Adipocyte (in vitro differentiated cells): ENCODE measurements around the gene MRPS11.
"Not testable (repeated sequence)": the region's sequence is repeated elsewhere in the genome, so short reads cannot be mapped to it uniquely, and the experiment has no call there.

Experiments used
- DNase-seq: peaks from one replicate; pipeline ENCODE4 v3.0.0-alpha.2; 2015; ENCODE audit warnings: low read depth
- H3K27me3 ChIP-seq: replicated peaks from 2 replicates; pipeline ENCODE4 v1.7.0; 2013; ENCODE audit warnings: mild to moderate bottlenecking, low read length, moderate library complexity; ENCODE audit not compliant: control insufficient read depth, insufficient read depth
- H3K36me3 ChIP-seq: 2 replicates; pipeline ENCODE4 v1.7.0; 2013; ENCODE audit warnings: low read length, mild to moderate bottlenecking, moderate library complexity; ENCODE audit not compliant: control insufficient read depth, insufficient read depth, severe bottlenecking
- H3K4me1 ChIP-seq: 2 replicates; pipeline ENCODE4 v1.7.0; 2013; ENCODE audit warnings: mild to moderate bottlenecking, low read length, moderate library complexity; ENCODE audit not compliant: control insufficient read depth, insufficient read depth
- H3K4me3 ChIP-seq: 2 replicates; pipeline ENCODE4 v1.7.0; 2013; ENCODE audit warnings: mild to moderate bottlenecking, low read length, moderate library complexity
- H3K9ac ChIP-seq: 2 replicates; pipeline ENCODE4 v1.7.0; 2013; ENCODE audit warnings: mild to moderate bottlenecking, low read length, moderate library complexity
- H3K9me3 ChIP-seq: 2 replicates; pipeline ENCODE4 v1.7.0; 2013; ENCODE audit warnings: mild to moderate bottlenecking, low read length, moderate library complexity; ENCODE audit not compliant: control insufficient read depth

The MRPS11 gene

DNA sequence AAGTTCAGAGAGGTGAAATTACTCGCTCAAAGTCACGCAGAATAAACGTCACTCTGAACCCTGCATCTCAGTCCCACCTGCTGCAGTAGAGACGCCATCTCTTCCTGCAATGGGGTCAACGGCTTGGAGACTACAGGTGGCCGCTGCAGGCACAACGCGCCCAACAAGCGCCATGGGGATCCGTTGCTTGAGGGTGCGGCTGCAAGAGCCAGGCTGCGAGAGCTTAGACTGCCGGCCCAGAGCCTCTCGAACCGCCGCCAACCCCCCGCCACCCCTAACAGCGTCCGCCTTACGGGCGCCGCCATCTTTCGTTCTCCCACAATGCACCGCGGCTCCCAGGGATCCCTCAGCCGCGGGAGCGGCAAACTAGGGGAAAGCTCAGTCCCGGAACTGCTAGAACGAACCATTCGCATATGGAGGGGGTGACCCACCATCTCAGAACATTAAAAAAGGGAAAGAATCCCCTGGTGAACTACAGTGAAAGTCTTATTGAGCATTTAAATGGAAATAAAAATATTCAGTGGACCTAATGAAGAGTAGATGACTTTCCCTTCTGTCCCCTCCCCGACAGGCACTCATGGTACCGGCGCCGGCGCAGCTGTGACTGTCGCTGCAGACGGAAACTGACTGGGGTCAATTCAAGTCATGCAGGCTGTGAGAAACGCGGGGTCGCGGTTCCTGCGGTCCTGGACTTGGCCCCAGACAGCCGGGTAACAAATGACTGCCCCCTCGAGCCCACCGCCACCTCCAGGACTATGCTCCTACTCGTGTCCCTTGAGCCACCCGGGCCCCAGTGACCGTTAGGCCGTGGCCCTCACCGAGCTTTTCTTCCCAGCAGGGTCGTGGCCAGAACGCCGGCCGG is at the start of gene MRPS11, which contains the start of gene MRPL46:
Gene MRPS11, plus strand, starts transcription at position 636 of the 862 bp plus-strand sequence. Its CDS starts 10 bp downstream, at position 646.
Gene MRPL46, minus strand, starts transcription at position 316 of the 862 bp plus-strand sequence. Its CDS starts 11 bp downstream, at position 305.
- peaks cover 28% of the 10 kb centered on the region for H3K36me3 ChIP-seq
- peak within 1 kb of the TSS; percentile 90 for H3K4me3 ChIP-seq

DNA sequence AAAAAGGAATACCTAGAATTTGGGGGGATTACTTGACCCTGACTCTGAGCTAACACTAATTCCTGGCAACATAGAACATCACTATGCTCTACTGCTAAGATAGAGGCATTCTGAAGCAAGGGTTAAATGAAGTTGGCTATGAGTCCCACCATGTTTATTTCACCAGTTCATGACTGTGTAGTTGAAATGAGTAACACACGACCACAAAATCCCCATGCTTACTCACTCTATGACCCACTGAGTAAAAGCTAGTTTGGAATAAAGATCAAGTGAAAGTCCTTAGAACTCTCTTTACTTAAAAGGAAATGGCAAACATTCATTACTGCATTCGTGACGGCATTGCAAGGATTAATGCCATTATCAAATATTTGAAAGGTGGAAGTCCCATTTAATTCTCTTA is 47.7 kb upstream of the MRPS11 start:
- no peaks in the 10 kb centered on the region for H3K36me3 ChIP-seq
- H3K9ac ChIP-seq, result no peak overlapping the region
- peaks cover 7% of the 10 kb centered on the region for H3K4me1 ChIP-seq
- H3K4me3 ChIP-seq, result no peak overlapping the region
- H3K9me3 ChIP-seq, result no peaks in the 10 kb centered on the region
- no peak for DNase-seq
- H3K27me3 ChIP-seq, result no peaks in the 10 kb centered on the region

More for the DNA sequence above, at the start of gene MRPS11, which contains the start of gene MRPL46:
- Histone ChIP-seq H3K9me3 (no peaks in the 10 kb centered on the region), H3K9ac (peak within 1 kb of the TSS; percentile 99), H3K27me3 (no peaks in the 10 kb centered on the region), H3K4me1 (peaks cover 40% of the 10 kb centered on the region)
- peak; percentile 96 for DNase-seq

DNA sequence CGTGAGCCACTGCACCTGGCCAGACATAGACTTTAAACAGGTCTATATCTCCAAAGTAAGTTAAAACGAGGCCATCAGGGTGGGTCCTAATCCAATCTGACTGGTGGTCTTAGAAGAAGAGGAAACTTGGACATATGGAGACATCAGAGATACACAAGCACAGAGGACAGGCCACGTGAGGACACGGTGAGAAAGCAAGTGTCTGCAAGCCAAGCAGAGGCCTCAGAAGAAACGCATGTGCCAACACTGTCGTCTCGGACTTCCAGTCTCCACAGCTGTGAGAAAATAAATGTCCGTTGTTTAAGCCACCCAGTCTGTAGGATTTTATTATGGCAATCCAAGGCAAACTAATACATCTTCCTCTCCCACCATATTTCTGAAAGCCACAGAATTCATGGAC is 44.2 kb upstream of the MRPS11 start:
- Histone ChIP-seq H3K4me3 (no peak overlapping the region), H3K9me3 (peaks cover 4% of the 10 kb centered on the region), H3K4me1 (peaks cover 7% of the 10 kb centered on the region), H3K9ac (no peak overlapping the region), H3K36me3 (no peaks in the 10 kb centered on the region), H3K27me3 (peaks cover 10% of the 10 kb centered on the region)
- DNase-seq, result no peak

DNA sequence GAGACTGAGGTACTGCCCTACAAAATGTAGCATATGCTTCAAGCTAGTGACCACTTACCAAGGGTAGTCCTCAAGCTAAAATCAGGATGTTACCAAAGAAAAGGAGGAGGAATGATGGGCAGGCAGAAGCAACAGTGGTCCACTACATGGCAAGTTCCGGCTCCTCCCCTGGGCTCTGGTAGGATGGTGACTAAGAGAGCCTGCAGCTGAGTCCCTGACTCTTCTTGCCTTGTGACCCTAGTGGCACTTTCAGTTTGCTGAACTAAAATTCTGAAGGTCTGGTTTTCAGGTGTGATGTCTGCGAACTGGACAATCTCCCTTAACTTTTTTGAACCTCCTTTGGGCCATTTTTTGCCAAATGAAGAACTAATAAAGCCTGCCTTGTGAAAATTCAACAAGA is 41.2 kb upstream of the MRPS11 start:
- Histone ChIP-seq H3K9me3 (peaks cover 4% of the 10 kb centered on the region), H3K4me1 (no peaks in the 10 kb centered on the region), H3K27me3 (peaks cover 17% of the 10 kb centered on the region), H3K36me3 (no peaks in the 10 kb centered on the region), H3K4me3 (no peak overlapping the region), H3K9ac (no peak overlapping the region)
- DNase-seq, result no peak

DNA sequence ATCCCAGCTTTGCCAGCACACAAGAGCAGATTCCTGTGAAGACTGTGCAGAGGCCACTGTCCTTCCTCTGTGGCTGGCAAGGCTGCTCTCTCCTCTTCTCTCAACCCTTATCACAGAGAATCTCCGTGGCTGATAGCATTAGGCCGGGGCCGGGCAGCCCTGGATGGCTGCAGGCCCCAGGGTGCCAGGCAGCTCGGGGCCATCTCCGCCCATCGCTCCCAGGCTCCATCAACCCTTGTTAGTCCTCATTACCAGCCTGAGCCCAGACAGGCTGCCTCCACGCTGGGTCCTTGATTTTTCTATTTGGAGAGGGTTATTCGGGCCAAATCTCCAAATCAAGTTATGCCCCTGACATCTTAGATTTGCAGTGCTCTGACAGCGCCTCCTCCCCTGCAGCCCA is 39.5 kb upstream of the MRPS11 start:
- Histone ChIP-seq H3K9me3 (peaks cover 4% of the 10 kb centered on the region), H3K9ac (no peak overlapping the region), H3K36me3 (no peaks in the 10 kb centered on the region), H3K4me3 (no peak overlapping the region), H3K27me3 (peaks cover 17% of the 10 kb centered on the region), H3K4me1 (no peaks in the 10 kb centered on the region)
- no peak for DNase-seq

DNA sequence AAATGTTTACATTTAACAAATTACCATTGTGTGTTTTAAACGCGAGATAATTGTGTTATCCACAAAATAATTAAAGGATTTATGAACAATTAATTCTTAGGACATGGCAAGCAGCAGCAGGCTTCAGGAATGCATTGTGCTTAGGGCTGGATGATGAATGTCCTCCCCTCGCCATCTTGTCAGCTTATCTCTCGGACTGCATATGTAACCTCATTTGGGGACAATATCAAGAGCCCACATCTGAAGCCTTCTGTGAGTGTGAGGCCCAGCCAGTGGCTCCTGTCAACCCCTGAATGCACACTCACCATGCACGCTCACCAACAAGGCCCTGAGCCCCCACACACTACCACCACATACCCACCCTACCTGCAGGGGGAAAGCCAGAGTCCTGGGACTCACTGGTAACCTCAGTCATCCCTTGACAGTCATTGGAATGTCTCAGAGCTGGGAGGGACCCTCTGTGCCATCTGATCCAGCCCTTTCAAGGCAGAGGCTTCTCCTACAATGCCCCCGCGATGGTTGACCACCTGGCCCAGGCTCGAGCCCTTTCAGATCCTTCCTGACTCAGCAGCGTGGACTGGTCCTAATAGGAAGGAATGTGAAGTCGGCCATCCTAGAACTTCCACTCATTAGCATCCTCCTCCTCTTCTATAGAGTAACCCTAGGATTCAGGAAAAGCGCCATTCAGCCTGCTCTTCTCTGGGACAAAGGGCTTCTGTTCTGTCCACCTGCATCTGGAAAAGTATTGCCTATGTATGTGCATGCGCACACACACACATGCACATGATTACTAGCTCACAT is 38.5 kb upstream of the MRPS11 start:
- Histone ChIP-seq H3K9ac (no peak overlapping the region), H3K9me3 (peaks cover 4% of the 10 kb centered on the region), H3K36me3 (no peaks in the 10 kb centered on the region), H3K27me3 (peaks cover 20% of the 10 kb centered on the region), H3K4me1 (no peaks in the 10 kb centered on the region), H3K4me3 (no peak overlapping the region)
- no peak for DNase-seq

DNA sequence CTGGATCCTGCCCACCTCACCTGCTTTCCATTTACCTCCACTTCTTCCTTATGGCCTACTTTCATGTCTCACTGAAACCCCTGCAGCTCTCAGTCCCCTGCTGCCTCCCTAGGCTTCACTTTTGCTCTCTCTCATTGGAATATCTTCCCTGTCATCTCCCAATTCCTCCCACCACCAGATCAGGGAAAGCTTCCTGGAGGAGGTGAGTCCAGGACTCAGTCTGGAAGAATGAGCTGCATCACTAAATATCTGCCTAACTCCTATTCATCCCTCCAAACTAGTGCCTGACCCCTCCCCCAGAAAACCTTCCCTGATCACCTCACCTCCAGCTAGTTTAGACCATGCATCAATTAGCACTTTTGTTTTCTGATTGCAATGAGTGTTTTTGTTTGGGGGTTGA is 37.5 kb upstream of the MRPS11 start:
- peaks cover 20% of the 10 kb centered on the region for H3K27me3 ChIP-seq

DNA sequence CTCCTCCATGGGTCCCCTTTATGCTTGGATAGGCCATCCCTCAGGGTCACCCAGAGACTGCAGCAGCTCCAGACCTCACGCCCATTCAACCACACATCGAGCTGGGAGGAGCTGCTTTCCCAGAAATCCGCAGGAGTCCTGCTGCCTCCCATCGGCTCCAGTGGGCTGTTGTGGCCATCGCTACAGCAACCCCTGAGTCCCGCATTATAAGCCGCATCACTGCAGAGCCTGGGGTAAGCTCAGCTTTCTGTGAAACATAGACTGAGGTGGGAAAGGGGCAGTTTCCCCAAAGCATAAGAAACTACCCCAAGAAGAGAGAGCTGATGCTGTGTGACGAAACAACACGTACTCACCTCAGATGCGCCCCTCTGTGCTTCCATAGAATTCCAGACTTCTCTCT is 36.1 kb upstream of the MRPS11 start:
- Histone ChIP-seq H3K36me3 (no peaks in the 10 kb centered on the region), H3K27me3 (peaks cover 20% of the 10 kb centered on the region), H3K4me1 (no peaks in the 10 kb centered on the region), H3K9me3 (no peaks in the 10 kb centered on the region), H3K9ac (no peak overlapping the region), H3K4me3 (no peak overlapping the region)
- DNase-seq, result no peak

More for the DNA sequence above, 37.5 kb upstream of the MRPS11 start:
- Histone ChIP-seq H3K4me1 (no peaks in the 10 kb centered on the region), H3K36me3 (no peaks in the 10 kb centered on the region), H3K9ac (no peak overlapping the region), H3K9me3 (peaks cover 4% of the 10 kb centered on the region), H3K4me3 (no peak overlapping the region)
- no peak for DNase-seq

DNA sequence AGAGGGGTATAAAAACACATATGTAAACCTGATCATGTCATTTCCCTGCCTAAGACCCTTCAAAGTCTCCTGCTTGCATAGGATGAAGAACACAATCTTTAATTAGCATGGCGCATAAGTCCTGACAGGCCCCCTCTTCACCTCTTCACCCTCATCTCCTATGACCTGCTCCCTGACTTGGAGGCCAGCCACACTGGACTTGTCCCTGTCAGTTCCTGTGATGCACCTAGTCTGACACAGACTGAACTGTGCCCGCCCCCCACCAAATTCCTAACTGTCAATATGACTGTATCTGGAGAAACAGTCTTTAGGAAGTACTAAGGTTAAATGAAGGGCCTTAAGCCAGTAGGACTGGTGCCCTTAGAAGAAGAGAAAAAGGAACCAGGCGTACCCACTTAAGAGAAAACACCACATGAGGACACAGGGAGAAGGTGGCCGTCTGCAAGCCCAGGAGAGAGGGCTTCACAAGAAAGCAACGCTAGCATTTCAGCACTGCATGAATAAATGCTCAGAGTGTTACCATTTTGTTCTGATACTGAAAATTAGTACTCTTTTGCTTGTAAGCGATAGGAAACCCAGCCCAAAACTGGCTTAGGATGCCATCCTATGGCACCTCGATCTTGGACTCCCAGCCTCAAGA is 34.3 kb upstream of the MRPS11 start:
- no peaks in the 10 kb centered on the region for H3K9me3 ChIP-seq
- peaks cover 12% of the 10 kb centered on the region for H3K27me3 ChIP-seq

DNA sequence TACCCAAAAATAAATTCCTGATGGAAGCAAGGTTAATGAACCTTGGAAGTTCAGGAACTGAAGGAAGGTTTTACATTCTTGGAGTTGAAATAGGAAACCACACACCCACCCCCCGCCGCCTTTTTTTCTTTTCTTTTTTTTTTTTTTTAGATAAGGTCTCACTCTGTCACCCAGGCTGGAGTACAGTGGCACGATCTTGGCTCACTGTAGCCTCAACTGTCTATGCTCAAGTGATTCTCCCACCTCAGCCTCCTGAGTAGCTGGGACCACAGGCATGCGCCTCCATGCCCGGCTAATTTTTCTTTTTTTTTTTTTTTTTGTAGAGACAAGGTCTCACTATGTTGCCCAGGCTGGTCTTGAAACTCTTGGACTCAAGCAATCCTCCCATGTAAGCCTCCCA is 33.4 kb upstream of the MRPS11 start:
- not testable (repeated sequence) for DNase-seq, H3K27me3 ChIP-seq

More for the DNA sequence above, 34.3 kb upstream of the MRPS11 start:
- H3K36me3 ChIP-seq, result no peaks in the 10 kb centered on the region
- no peak overlapping the region for H3K9ac ChIP-seq
- DNase-seq, result no peak
- H3K4me1 ChIP-seq, result no peaks in the 10 kb centered on the region
- H3K4me3 ChIP-seq, result no peak overlapping the region

DNA sequence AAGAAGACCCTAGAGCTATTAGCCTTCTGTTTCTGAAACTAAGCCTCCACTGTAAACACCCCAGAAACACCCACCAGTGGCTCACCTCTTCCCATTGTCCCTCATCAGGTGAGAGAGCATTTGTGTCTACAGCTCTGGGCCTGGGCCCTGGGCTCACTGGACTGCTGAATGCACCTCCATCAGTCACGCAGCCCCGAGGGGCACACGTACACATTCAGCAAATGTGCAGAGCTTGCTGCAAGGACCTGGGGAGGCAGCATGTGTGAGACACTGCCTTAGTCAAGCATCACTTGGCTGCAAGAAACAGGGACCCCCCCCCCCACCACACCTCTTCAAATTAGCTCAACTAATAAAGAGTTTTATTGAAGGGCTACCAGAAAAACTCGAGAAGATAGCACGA is 29.3 kb upstream of the MRPS11 start:
- DNase-seq, result no peak
- H3K27me3 ChIP-seq, result peaks cover 4% of the 10 kb centered on the region
- H3K9ac ChIP-seq, result no peak overlapping the region
- no peaks in the 10 kb centered on the region for H3K4me1 ChIP-seq
- no peak overlapping the region for H3K4me3 ChIP-seq
- no peaks in the 10 kb centered on the region for H3K36me3 ChIP-seq
- peaks cover under 1% of the 10 kb centered on the region for H3K9me3 ChIP-seq

More for the DNA sequence above, 33.4 kb upstream of the MRPS11 start:
- not testable (repeated sequence) for H3K9me3 ChIP-seq, H3K4me3 ChIP-seq, H3K36me3 ChIP-seq, H3K9ac ChIP-seq, H3K4me1 ChIP-seq
